Calu3 (cell line): Measurements from ENCODE around the gene FAM24B. TPM values are rescaled to one million over a fixed set of nuclear protein-coding genes. Genes with fewer than 3 reads are reported as not detected.

ENCODE experiments used
- BruUV-seq: library from RNA; stranded (reverse); fragments of 400-500 nt; replicated peaks from 2 replicates; lab custom pipeline; 2021; lab: Mats Ljungman, UMichigan
- CTCF ChIA-PET: fragments of 300-600 bp; sonication (Branson Sonifier 250); formaldehyde crosslinking; loops from one replicate; lab custom pipeline; 2022; ENCODE audit warnings: antibody characterized with exemption; lab: Charles Lee
- DNase-seq: peaks from one replicate; pipeline ENCODE4 v3.0.0; 2022
- H3K27ac Mint-ChIP-seq: one replicate; pipeline ENCODE4 v1.8.0; 2022; ENCODE audit warnings: mixed read lengths; ENCODE audit not compliant: unreplicated experiment
- H3K27me3 Mint-ChIP-seq: one replicate; pipeline ENCODE4 v1.8.0; 2022; ENCODE audit warnings: mixed read lengths; ENCODE audit not compliant: unreplicated experiment
- H3K36me3 Mint-ChIP-seq: one replicate; pipeline ENCODE4 v1.8.0; 2022; ENCODE audit warnings: mild to moderate bottlenecking, moderate library complexity, mixed read lengths; ENCODE audit not compliant: insufficient read depth, unreplicated experiment
- H3K4me1 Mint-ChIP-seq: one replicate; pipeline ENCODE4 v1.8.0; 2022; ENCODE audit warnings: mild to moderate bottlenecking, low read depth, mixed read lengths; ENCODE audit not compliant: unreplicated experiment
- H3K4me3 Mint-ChIP-seq: one replicate; pipeline ENCODE4 v1.8.0; 2022; ENCODE audit warnings: mild to moderate bottlenecking, low read depth, moderate library complexity, mixed read lengths; ENCODE audit not compliant: unreplicated experiment
- H3K9me3 Mint-ChIP-seq: one replicate; pipeline ENCODE4 v1.8.0; 2022; ENCODE audit warnings: low read depth, mixed read lengths; ENCODE audit not compliant: unreplicated experiment
- CTCF ChIP-seq: fragments of 200-600 bp; IDR thresholded peaks from one replicate; pipeline ENCODE4 v1.8.0; 2022; ENCODE audit warnings: antibody characterized with exemption; ENCODE audit not compliant: unreplicated experiment
- intact Hi-C: fragments of 100-400 bp; cut with micrococcal nuclease; formaldehyde crosslinking; loops from one replicate; pipeline ENCODE4 v1.10.0; 2022; ENCODE audit not compliant: unreplicated experiment
- total RNA-seq: library from RNA; stranded (reverse); gene quantifications from 2 replicates; pipeline ENCODE4 v1.2.3, GENCODE V29; 2022

Gene FAM24B
- total RNA-seq, 1 experiment from 2014 or later, result 6.3 TPM

DNA sequence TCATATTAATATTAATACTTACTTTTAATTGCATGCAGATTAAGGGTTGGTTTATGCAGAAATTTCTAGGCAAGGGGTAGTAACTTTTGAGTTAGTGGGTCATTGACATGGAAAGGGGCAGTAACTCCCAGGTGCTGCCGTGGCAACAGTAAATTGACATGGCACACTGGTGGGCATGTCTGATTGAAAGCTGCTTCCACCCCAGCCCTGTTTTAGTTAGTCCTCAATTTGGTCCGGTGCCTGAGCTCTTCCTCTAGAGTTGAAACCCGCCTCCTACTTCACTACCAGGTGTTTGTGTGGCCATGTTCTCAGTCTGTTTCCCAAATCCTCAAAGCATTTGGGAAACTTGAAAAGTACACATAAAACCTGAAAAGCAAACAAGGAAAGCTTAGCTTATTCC is 52.1 kb downstream of the FAM24B start:
- BruUV-seq, result no TSS peak
- H3K4me3 Mint-ChIP-seq, result no peak overlapping the region
- no peaks in the 10 kb centered on the region for H3K4me1 Mint-ChIP-seq
- H3K27me3 Mint-ChIP-seq, result peaks cover 50% of the 10 kb centered on the region
- intact Hi-C loops, result no loop called here
- no peak for DNase-seq
- CTCF ChIA-PET, result no interaction called here
- no peak for TF ChIP-seq CTCF
- no peaks in the 10 kb centered on the region for H3K9me3 Mint-ChIP-seq
- no peaks in the 10 kb centered on the region for H3K36me3 Mint-ChIP-seq
- no peak overlapping the region for H3K27ac Mint-ChIP-seq

- Mint-ChIP-seq H3K4me3 (no peak overlapping the region), H3K4me1 (no peaks in the 10 kb centered on the region), H3K9me3 (no peaks in the 10 kb centered on the region), H3K36me3 (no peaks in the 10 kb centered on the region), H3K27me3 (peaks cover 79% of the 10 kb centered on the region), H3K27ac (no peak overlapping the region)
- CTCF ChIA-PET, result interaction anchor here (0.8 kb wide), 1 partner anchor 42 kb away, joined by 4 read pairs; no protein-coding TSS in a partner anchor
- no peak for DNase-seq
- TF ChIP-seq CTCF, result no peak
- intact Hi-C loops, result no loop called here
- no TSS peak for BruUV-seq
These were observed 56.2 kb downstream of the FAM24B start for GRCh38 chr10:122822973-122823690.

DNA sequence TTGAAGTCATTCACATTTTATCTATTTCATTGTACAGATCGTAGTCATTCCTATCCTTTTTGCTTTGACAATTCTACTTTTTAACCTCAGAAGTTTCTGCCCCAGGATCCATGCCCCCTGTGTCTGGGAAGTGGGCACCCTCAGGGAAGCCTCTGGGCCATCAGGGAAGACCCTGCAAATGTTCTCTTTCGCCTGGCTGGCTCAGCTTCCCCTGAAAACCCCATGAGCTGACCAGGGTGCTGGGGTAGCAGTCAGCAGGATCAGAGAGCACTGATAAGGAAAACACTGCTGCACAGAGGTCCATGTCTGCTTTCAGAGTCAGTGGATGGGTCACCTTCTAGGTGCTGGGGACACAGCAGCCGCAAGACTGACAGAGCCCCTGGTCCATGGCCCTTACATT is 57.6 kb downstream of the FAM24B start:
- no TSS peak for BruUV-seq
- no peak for DNase-seq
- no peak overlapping the region for H3K27ac Mint-ChIP-seq
- H3K36me3 Mint-ChIP-seq, result no peaks in the 10 kb centered on the region
- H3K9me3 Mint-ChIP-seq, result no peaks in the 10 kb centered on the region
- H3K27me3 Mint-ChIP-seq, result peaks cover 79% of the 10 kb centered on the region
- intact Hi-C loops, result no loop called here
- H3K4me3 Mint-ChIP-seq, result no peak overlapping the region
- CTCF ChIA-PET, result no interaction called here
- TF ChIP-seq CTCF, result no peak
- no peaks in the 10 kb centered on the region for H3K4me1 Mint-ChIP-seq

GRCh38 chr10:122815458-122815857 is 63.9 kb downstream of the FAM24B start:
- no peak for TF ChIP-seq CTCF
- CTCF ChIA-PET, result no interaction called here
- intact Hi-C loops, result no loop called here
- H3K27me3 Mint-ChIP-seq, result peaks cover 65% of the 10 kb centered on the region
- H3K36me3 Mint-ChIP-seq, result no peaks in the 10 kb centered on the region
- H3K27ac Mint-ChIP-seq, result no peak overlapping the region
- no peaks in the 10 kb centered on the region for H3K4me1 Mint-ChIP-seq
- no peak overlapping the region for H3K4me3 Mint-ChIP-seq
- DNase-seq, result no peak
- no peaks in the 10 kb centered on the region for H3K9me3 Mint-ChIP-seq
- BruUV-seq, result no TSS peak
